ENCODE results near the gene SIRPB1. TPM values are rescaled to one million over a fixed set of nuclear protein-coding genes. Genes with fewer than 3 reads are reported as not detected.

The SIRPB1 gene
- 1 to 10 TPM in 2 of 4 donors, under 1 TPM in 1, not detected in 1; 0.95 to 3.2 (median 1.7) TPM for total RNA-seq

GRCh38 chr20:1619861-1620444 lies at the start of gene SIRPB1:
TSS of gene SIRPB1 (minus strand) at chr20:1620009. CDS start at chr20:1619944, 65 bp downstream.
- TF ChIP-seq CTCF (IDR thresholded peaks at IDR 0.05): no peak
- TF ChIP-seq POLR2A (IDR thresholded peaks at IDR 0.05): no peak
- no peak for DNase-seq
- no peak within 1 kb of the TSS for H3K4me3 ChIP-seq
- no peaks in the 10 kb centered on the region for H3K4me1 ChIP-seq
- intact Hi-C loops (cut with DNase I; ENCODE audit: low total_unique reads): no loop called here
- H3K9me3 ChIP-seq: no peaks in the 10 kb centered on the region
- no peaks in the 10 kb centered on the region for H3K27me3 ChIP-seq
- H3K36me3 ChIP-seq: no peaks in the 10 kb centered on the region
- no peak within 1 kb of the TSS for H3K27ac ChIP-seq

DNA sequence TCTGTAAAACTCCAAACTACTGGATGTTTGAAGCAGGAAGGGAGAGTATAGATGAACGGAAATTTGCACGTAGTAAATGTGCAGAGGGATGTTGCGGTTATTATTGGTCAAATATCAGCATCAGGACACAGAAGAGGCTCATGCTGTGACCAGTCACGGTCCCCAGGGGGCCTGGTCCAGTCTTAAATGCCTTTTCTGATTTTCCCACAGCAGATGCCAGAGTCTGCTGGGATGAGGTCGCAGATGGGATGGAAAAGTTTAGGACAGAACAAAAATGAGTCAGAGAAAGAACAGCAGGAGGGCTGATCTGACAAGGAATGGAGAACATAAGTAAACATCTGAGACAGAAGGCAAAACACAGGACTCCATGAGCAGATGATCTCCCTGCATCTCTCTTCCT lies 49.5 kb upstream of the SIRPB1 start:
- no peak for TF ChIP-seq CTCF (IDR thresholded peaks at IDR 0.05)
- no peak for TF ChIP-seq POLR2A (IDR thresholded peaks at IDR 0.05)
- H3K4me1 ChIP-seq: no peaks in the 10 kb centered on the region
- no peak overlapping the region for H3K4me3 ChIP-seq
- H3K27ac ChIP-seq: no peak overlapping the region
- intact Hi-C loops (cut with DNase I; ENCODE audit: low total_unique reads): no loop called here
- H3K27me3 ChIP-seq: no peaks in the 10 kb centered on the region
- no peaks in the 10 kb centered on the region for H3K36me3 ChIP-seq
- no peaks in the 10 kb centered on the region for H3K9me3 ChIP-seq
- no peak for DNase-seq

- Histone ChIP-seq H3K4me1 (no peaks in the 10 kb centered on the region), H3K9me3 (no peaks in the 10 kb centered on the region), H3K27ac (no peak overlapping the region), H3K4me3 (no peak overlapping the region), H3K27me3 (no peaks in the 10 kb centered on the region), H3K36me3 (no peaks in the 10 kb centered on the region)
- no peak for DNase-seq
- no peak for TF ChIP-seq CTCF (IDR thresholded peaks at IDR 0.05)
- TF ChIP-seq POLR2A (IDR thresholded peaks at IDR 0.05): no peak
- intact Hi-C loops (cut with DNase I; ENCODE audit: low total_unique reads): no loop called here
Observed at GRCh38 chr20:1667502-1668085, 47.8 kb upstream of the SIRPB1 start.

GRCh38 chr20:1666802-1667201 lies 47.0 kb upstream of the SIRPB1 start:
- Histone ChIP-seq H3K27ac (no peak overlapping the region), H3K4me3 (no peak overlapping the region), H3K9me3 (no peaks in the 10 kb centered on the region), H3K4me1 (no peaks in the 10 kb centered on the region), H3K36me3 (no peaks in the 10 kb centered on the region), H3K27me3 (no peaks in the 10 kb centered on the region)
- DNase-seq: no peak
- intact Hi-C loops (cut with DNase I; ENCODE audit: low total_unique reads): no loop called here
- no peak for TF ChIP-seq POLR2A (IDR thresholded peaks at IDR 0.05)
- no peak for TF ChIP-seq CTCF (IDR thresholded peaks at IDR 0.05)

- Histone ChIP-seq H3K9me3 (no peaks in the 10 kb centered on the region), H3K27ac (no peak overlapping the region), H3K4me1 (no peaks in the 10 kb centered on the region), H3K4me3 (no peak overlapping the region), H3K36me3 (no peaks in the 10 kb centered on the region), H3K27me3 (no peaks in the 10 kb centered on the region)
- no peak for DNase-seq
- intact Hi-C loops (cut with DNase I; ENCODE audit: low total_unique reads): no loop called here
- TF ChIP-seq CTCF (IDR thresholded peaks at IDR 0.05) (no peak), POLR2A (IDR thresholded peaks at IDR 0.05) (no peak)
Observed at GRCh38 chr20:1665345-1665744, 45.5 kb upstream of the SIRPB1 start.

Measured in uterus (tissue), 4 donors.